Ishikawa (cell line): Measurements from ENCODE around the gene SLC2A1.

Experiments used
- CEBPB ChIP-seq: IDR thresholded peaks from 2 replicates; pipeline ENCODE4 v1.6.1; 2012
- CREB1 ChIP-seq: IDR thresholded peaks from 2 replicates; pipeline ENCODE4 v1.6.1; 2012; ENCODE audit warnings: low read depth
- EGR1 ChIP-seq: IDR thresholded peaks from 2 replicates; pipeline ENCODE4 v1.6.1; 2012
- EP300 ChIP-seq: IDR thresholded peaks from 2 replicates; pipeline ENCODE4 v1.6.1; 2012; ENCODE audit warnings: borderline replicate concordance
- FOXM1 ChIP-seq: IDR thresholded peaks from 2 replicates; pipeline ENCODE4 v1.6.1; 2012; ENCODE audit warnings: low read depth, borderline replicate concordance
- MAX ChIP-seq: IDR thresholded peaks from 2 replicates; pipeline ENCODE4 v1.6.1; 2012
- NFIC ChIP-seq: IDR thresholded peaks from 2 replicates; pipeline ENCODE4 v1.6.1; 2012
- RAD21 ChIP-seq: IDR thresholded peaks from 2 replicates; pipeline ENCODE4 v1.6.1; 2012; ENCODE audit warnings: low read depth
- REST ChIP-seq: IDR thresholded peaks from 2 replicates; pipeline ENCODE4 v1.6.1; 2012; ENCODE audit warnings: low read depth, mild to moderate bottlenecking
- TAF1 ChIP-seq: IDR thresholded peaks from 2 replicates; pipeline ENCODE4 v1.6.1; 2012; ENCODE audit warnings: low read depth, mild to moderate bottlenecking
- TCF12 ChIP-seq: IDR thresholded peaks from 2 replicates; pipeline ENCODE4 v1.6.1; 2012; ENCODE audit warnings: low read depth
- TEAD4 ChIP-seq: IDR thresholded peaks from 2 replicates; pipeline ENCODE4 v1.6.1; 2012
- USF1 ChIP-seq: IDR thresholded peaks from 2 replicates; pipeline ENCODE4 v1.6.1; 2012
- YY1 ChIP-seq: IDR thresholded peaks from 2 replicates; pipeline ENCODE4 v1.6.1; 2012; ENCODE audit warnings: low read depth
- ZBTB7A ChIP-seq: IDR thresholded peaks from 2 replicates; pipeline ENCODE4 v1.6.1; 2012; ENCODE audit warnings: low read depth

The SLC2A1 gene

GRCh38 chr1:42934541-42935312 is 23.9 kb downstream of the SLC2A1 start:
- TF ChIP-seq ZBTB7A (no peak), TAF1 (no peak), RAD21 (no peak), CREB1 (no peak), REST (no peak), EP300 (no peak), USF1 (no peak), YY1 (no peak), EGR1 (no peak), FOXM1 (no peak), MAX (no peak), CEBPB (no peak), TEAD4 (no peak), NFIC (no peak), TCF12 (no peak)

GRCh38 chr1:42933610-42934491 is 24.8 kb downstream of the SLC2A1 start:
- TF ChIP-seq EP300 (no peak), RAD21 (no peak), YY1 (no peak), TAF1 (no peak), REST (no peak), CREB1 (no peak), EGR1 (no peak), TEAD4 (no peak)

- TF ChIP-seq TAF1 (no peak), YY1 (no peak), EP300 (no peak), TCF12 (no peak), FOXM1 (no peak), MAX (no peak), ZBTB7A (no peak), RAD21 (no peak), CEBPB (no peak), CREB1 (no peak), USF1 (no peak), EGR1 (no peak), TEAD4 (no peak), REST (no peak), NFIC (no peak)
Measured at GRCh38 chr1:42933060-42933586, 25.5 kb downstream of the SLC2A1 start.

- TF ChIP-seq EP300: no peak
- TF ChIP-seq TAF1: no peak
- no peak for TF ChIP-seq CEBPB
- no peak for TF ChIP-seq RAD21
- no peak for TF ChIP-seq NFIC
- TF ChIP-seq REST: no peak
- no peak for TF ChIP-seq USF1
- TF ChIP-seq EGR1: no peak
- no peak for TF ChIP-seq YY1
- no peak for TF ChIP-seq MAX
- TF ChIP-seq FOXM1: no peak
Measured at GRCh38 chr1:42932442-42932941, 26.2 kb downstream of the SLC2A1 start.
